Measurements from ENCODE around the gene AHSA1.

The AHSA1 gene

DNA sequence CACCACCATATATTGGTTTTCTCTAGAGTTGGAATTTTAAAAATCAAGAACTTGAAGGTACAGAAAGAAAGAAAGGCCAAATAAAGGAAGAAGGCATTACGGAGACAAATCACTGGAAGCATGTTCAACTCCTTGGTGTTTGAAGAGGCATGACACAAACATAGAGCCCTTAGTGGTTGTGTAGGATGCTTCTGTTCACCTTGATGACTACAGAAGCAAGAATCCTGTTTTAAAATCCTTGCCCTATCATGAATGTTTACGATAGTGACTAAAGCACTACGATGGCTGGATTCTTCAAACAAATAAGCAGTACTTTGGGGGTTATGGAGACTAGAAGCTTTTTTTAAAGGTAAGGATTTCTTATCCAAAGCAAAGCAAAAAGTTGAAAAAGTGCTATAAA, 51.0 kb downstream of the AHSA1 start:
- ChIA-PET CTCF (no interaction called here), POLR2A (no interaction called here)
- DNase-seq (ENCODE audit: extremely low spot score) = no peak
- TF ChIP-seq HDGF (IDR thresholded peaks at IDR 0.05; ENCODE audit: borderline replicate concordance) = no peak
- no peak for TF ChIP-seq FOXM1 (IDR thresholded peaks at IDR 0.05; ENCODE audit: borderline replicate concordance)
- no peak for TF ChIP-seq SUZ12 (IDR thresholded peaks at IDR 0.05)
- no peak for TF ChIP-seq NFRKB (IDR thresholded peaks at IDR 0.05)

DNA sequence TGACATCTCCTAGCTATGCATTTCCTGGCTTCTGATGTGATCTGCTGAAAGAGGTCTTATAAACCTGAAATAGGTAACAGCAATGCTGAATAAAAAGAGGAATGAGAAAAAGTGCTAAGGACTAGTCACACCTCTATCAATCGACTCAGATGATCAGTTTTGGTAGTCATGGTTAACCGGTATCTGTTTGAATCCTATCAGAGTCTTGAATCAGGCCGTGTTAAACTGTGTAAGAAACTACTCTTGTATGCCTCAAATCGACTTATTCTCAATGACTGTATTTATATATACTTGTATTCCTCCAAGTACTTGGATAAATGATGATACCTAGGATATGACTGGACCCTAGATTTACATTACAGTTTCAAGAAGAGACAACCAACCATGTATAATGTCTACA, 51.5 kb downstream of the AHSA1 start:
- TF ChIP-seq SP1 (IDR thresholded peaks at IDR 0.05) (no peak), FOXM1 (IDR thresholded peaks at IDR 0.05; ENCODE audit: borderline replicate concordance) (no peak), ELF4 (IDR thresholded peaks at IDR 0.05) (no peak), CTBP1 (IDR thresholded peaks at IDR 0.05; ENCODE audit: borderline replicate concordance) (no peak), ARNT (IDR thresholded peaks at IDR 0.05) (no peak), SUZ12 (IDR thresholded peaks at IDR 0.05) (no peak), NFRKB (IDR thresholded peaks at IDR 0.05) (no peak), TARDBP (IDR thresholded peaks at IDR 0.05) (no peak), FOXA1 (IDR thresholded peaks at IDR 0.05) (no peak), L3MBTL2 (conservative IDR thresholded peaks at IDR 0.05) (no peak), LEF1 (IDR thresholded peaks at IDR 0.05; ENCODE audit: borderline replicate concordance) (no peak), HDGF (IDR thresholded peaks at IDR 0.05; ENCODE audit: borderline replicate concordance) (no peak), BHLHE40 (IDR thresholded peaks at IDR 0.05; ENCODE audit: borderline replicate concordance) (no peak), ZNF384 (IDR thresholded peaks at IDR 0.05) (no peak), FOXK2 (IDR thresholded peaks at IDR 0.05) (no peak)
- TF ChIP-seq, protein P1, sequence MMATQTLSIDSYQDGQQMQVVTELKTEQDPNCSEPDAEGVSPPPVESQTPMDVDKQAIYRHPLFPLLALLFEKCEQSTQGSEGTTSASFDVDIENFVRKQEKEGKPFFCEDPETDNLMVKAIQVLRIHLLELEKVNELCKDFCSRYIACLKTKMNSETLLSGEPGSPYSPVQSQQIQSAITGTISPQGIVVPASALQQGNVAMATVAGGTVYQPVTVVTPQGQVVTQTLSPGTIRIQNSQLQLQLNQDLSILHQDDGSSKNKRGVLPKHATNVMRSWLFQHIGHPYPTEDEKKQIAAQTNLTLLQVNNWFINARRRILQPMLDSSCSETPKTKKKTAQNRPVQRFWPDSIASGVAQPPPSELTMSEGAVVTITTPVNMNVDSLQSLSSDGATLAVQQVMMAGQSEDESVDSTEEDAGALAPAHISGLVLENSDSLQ (IDR thresholded peaks at IDR 0.05) = no peak
- ChIA-PET POLR2A (no interaction called here), CTCF (no interaction called here)
- DNase-seq (ENCODE audit: extremely low spot score) = no peak

DNA sequence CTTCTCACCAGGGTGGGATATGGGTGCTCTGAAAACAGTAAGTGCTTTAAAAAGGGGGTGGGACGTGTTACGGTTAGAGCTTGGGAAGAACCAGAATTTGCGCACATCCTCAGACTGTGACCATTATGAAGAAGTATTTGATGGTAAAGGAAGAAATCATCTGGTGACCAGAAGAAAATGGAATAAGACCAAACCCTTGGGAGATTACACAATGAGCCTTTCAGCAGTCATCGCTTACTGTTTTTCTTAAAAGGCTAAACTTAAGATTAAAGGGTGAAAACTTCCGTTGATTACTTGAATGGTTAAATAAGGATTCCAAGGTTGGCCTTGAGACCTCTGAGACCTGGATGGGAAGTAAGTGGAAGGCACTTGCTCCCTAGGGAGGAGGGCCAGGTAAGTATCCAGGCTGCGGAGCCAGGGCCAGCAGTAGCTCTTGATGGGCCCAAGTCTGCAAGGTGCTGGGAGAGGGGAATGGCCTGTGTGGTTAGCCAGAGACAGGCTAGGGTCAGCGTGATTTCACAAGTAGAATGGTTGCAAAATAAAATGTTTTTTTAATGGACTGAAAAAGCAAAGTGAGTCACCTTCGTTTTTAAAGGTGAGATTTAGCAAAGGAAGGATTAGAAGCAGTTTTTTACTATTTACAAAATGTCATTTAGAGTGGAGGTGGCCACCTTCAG, 53.7 kb downstream of the AHSA1 start:
- ChIA-PET POLR2A (no interaction called here), CTCF (no interaction called here)

DNA sequence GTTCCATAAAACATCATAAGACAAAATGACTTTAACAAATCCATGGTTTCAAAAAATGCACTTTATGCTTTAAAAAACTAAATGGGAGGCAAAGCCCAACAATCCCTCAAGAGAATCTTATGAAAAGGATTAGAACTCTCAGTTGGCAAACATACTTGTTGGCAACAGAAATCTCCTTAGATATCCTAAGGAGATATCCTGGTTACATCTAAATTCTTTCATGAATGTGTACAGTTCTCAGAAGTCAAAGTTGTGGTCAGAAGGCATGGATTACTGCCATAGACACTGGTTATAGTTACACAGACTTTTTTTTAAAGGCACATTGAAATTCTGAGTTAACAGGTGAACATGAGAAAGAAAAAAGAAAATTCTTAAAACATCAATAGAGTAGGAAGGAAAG, 58.2 kb downstream of the AHSA1 start:
- DNase-seq (ENCODE audit: extremely low spot score) = no peak
- POLR2A ChIA-PET = no interaction called here
- CTCF ChIA-PET = no interaction called here
- TF ChIP-seq ELF4 (IDR thresholded peaks at IDR 0.05) = no peak
- no peak for TF ChIP-seq ZNF384 (IDR thresholded peaks at IDR 0.05)
- TF ChIP-seq SUZ12 (IDR thresholded peaks at IDR 0.05) = no peak
- no peak for TF ChIP-seq L3MBTL2 (conservative IDR thresholded peaks at IDR 0.05)
- TF ChIP-seq FOXK2 (IDR thresholded peaks at IDR 0.05) = no peak
- TF ChIP-seq TARDBP (IDR thresholded peaks at IDR 0.05) = no peak
- no peak for TF ChIP-seq LEF1 (IDR thresholded peaks at IDR 0.05; ENCODE audit: borderline replicate concordance)
- no peak for TF ChIP-seq BHLHE40 (IDR thresholded peaks at IDR 0.05; ENCODE audit: borderline replicate concordance)
- TF ChIP-seq FOXA1 (IDR thresholded peaks at IDR 0.05) = no peak
- TF ChIP-seq SP1 (IDR thresholded peaks at IDR 0.05) = no peak
- TF ChIP-seq HDGF (IDR thresholded peaks at IDR 0.05; ENCODE audit: borderline replicate concordance) = no peak
- no peak for TF ChIP-seq FOXM1 (IDR thresholded peaks at IDR 0.05; ENCODE audit: borderline replicate concordance)

More for the DNA sequence above, 53.7 kb downstream of the AHSA1 start:
- DNase-seq (ENCODE audit: extremely low spot score) = no peak
- TF ChIP-seq SUZ12 (IDR thresholded peaks at IDR 0.05) (no peak), NFRKB (IDR thresholded peaks at IDR 0.05) (no peak), FOXK2 (IDR thresholded peaks at IDR 0.05) (no peak)
- TF ChIP-seq, protein P1 (IDR thresholded peaks at IDR 0.05) = no peak
